ENCODE results near the gene LRP1B.

GRCh38 chr2:141709756-141710155, 421.1 kb downstream of the LRP1B start:
- TF ChIP-seq CTCF (IDR thresholded peaks at IDR 0.05; ENCODE audit: low read length) = no peak
- no peak for TF ChIP-seq EZH2 (IDR thresholded peaks at IDR 0.05; ENCODE audit: borderline replicate concordance, low read length)
